ENCODE results near the gene ITPR1.

The ITPR1 gene

DNA sequence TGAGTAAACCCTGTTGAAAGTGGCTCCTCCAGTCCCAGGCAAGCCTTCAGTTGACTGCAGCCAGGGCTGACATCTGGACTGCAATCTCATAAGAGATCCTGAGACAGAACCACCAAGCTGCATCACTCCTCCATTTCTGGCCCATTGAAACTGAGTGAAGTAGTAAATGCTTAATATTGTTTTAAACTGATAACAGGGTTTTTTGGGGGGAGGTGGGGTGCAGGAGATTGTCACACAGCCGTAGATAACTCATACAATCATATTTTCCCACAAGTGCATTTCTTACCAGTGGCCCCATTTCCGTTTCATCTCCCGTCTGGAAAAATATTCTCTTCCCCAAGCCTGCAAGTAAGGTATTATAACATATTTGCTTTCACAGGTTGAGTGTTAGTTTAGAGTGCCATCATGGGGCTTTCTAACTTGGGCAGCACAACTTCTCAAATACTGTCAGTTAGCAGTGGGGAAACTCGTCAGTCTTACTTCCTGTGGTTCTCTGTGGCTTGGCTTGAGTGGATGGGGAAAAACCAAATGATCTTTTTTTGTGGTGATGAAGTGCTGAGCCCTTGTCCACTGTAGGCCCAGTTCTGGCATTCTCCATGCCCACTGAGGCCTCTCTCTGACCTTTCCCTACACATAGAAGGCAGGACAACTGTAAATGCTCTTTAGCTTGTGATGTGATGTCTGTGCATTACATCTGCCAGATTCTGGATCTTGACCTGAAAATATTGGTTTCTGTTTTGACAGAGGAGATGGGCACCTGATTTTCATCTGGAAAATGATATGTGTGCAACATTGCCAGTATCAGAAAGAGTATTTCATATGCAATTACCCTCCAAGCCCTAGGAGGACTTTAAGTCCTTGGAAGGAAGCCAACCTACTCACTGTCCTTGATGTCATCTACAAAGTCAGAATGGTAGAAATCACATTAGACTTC, 396.0 kb downstream of the ITPR1 start:
- no peak for DNase-seq (ENCODE audit: low read depth in 2 of 2)

DNA sequence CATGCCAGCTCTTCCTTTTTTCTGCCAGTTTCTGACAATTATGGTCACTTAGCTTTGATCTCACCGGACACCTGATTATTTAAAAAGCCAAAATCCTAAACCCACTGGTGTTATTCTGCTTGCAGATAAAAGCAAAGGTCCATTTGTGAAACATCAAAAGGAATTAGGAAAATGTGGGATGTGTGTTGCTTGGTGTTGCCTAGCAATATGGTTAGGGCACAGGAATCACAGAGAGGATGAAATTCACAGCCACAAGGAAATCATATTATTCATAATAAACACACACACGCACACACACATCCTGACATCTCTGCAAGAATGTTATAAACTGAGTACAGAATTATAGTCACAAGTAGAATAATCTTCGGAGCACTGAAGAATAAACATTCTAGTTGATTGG, 396.7 kb downstream of the ITPR1 start:
- DNase-seq (ENCODE audit: low read depth in 2 of 2), result no peak

DNA sequence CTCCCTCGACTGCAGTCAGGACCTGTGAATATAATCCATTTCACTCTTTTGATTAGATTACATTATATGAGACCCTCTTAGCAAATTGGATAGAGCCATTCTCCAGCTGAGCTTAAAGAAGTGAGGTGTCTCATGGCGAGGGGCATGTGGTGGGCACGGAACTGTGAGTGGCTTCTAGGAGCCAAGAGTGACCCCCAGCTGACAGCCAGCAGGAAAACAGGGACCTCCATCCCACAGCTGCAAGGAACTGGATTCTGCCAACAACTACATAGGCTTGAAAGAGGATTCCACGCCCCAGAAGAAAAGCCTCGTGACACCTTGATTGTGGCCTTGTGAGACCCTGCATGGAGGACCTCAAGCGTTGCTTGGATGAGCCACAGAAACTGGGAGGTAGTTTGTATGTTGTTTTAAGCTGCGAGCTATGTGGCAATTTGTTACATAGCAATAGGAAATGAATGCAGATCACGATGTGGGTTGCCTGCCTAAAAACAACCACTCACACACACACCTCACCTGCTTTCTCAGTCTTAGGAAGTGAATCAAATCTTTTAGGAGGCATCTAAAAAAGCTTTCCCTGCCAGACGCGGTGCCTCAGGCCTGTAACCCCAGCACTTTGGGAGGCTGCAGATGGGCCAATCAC, 401.9 kb downstream of the ITPR1 start:
- no peak for DNase-seq (ENCODE audit: low read depth in 2 of 2)

DNA sequence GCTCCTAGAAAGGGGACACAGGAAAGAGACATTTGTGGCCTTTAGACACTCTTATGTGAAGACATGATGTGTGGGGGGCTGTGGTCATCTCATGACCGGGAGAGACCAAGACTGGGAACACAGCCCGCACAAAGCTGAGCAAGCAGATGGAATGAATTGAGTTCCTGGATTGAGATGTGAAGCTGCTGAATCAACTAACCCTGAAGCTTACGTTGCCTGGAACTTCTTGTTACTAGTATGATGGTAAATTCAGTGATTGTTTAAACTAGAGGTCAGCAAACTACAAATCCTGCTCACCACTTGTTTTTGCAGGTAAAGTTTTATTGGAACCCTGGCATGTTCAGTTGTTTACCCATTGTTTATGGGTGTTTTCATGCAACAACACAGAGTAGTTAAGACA, 402.7 kb downstream of the ITPR1 start:
- no peak for DNase-seq (ENCODE audit: low read depth in 2 of 2)

All from stimulated activated CD4-positive, alpha-beta T cell treated with anti-CD3 and anti-CD28 coated beads, Interleukin-1b, Interleukin-23, amount 100 ng/mL, for 1 hour (primary cell).